K562 (cell line): ENCODE results near the gene LIMS4. TPM values are rescaled to one million over a fixed set of nuclear protein-coding genes. Genes with fewer than 3 reads are reported as not detected.
"Not testable (repeated sequence)": the region's sequence is repeated elsewhere in the genome, so short reads cannot be mapped to it uniquely, and the experiment has no call there.

Experiments
- ATAC-seq: fragments of 200-7000 bp; cut with Tn5 transposase; 3 replicates; pipeline ENCODE4 v1.9.1; 2020; ENCODE audit warnings: moderate library complexity
- BruUV-seq: library from RNA; stranded (reverse); fragments of 400-500 nt; replicated peaks from 2 replicates; lab custom pipeline; 2021; lab: Mats Ljungman, UMichigan
- CTCF ChIA-PET: fragments of 300-600 bp; formaldehyde crosslinking; extraction: SDS; loops from one replicate; lab custom pipeline; 2021; ENCODE audit warnings: low intra/inter-chr PET ratio; lab: Yijun Ruan, JAX
- POLR2A ChIA-PET: fragments of 300-600, 350-650 bp; sonication (Branson Sonifier 250); formaldehyde crosslinking; extraction: SDS; loops from one replicate; lab custom pipeline; 2021; ENCODE audit warnings: antibody characterized with exemption, inconsistent platforms; lab: Yijun Ruan, JAX
- DNase-seq, 4 experiments: peaks; one replicate each; pipeline versions ENCODE4 v3.0.0 to v3.0.0-alpha.2; 2011 to 2018; ENCODE audit warnings: low spot score in 3 of 4, mixed read lengths in 3 of 4; ENCODE audit errors: extremely low read depth in 1 of 4
- FAIRE-seq: peaks from 2 replicates; lab custom pipeline; 2011; peaks lifted over from hg19 to GRCh38; lab: Jason Lieb, UNC
- H2AFZ ChIP-seq: 2 replicates; pipeline ENCODE4 v1.6.0; 2011; ENCODE audit warnings: low read depth, low read length, control low read depth, inconsistent platforms
- H3K27ac ChIP-seq: fragments of 200-600 bp; 3 replicates; pipeline ENCODE4 v1.8.0; 2011; ENCODE audit warnings: low read depth, mild to moderate bottlenecking, control low read depth, inconsistent platforms, low read length, moderate library complexity, mixed read lengths; ENCODE audit errors: extremely low read depth
- H3K27me3 ChIP-seq, 2 experiments: fragments of 300-600 bp in 1 of 2; 2 replicates in 1 of 2; 3 replicates in 1 of 2; pipeline versions ENCODE4 v1.6.0 to v1.8.0; 2011; ENCODE audit warnings: inconsistent platforms in 2 of 2, low read length in 2 of 2, mild to moderate bottlenecking in 1 of 2, mixed read lengths in 1 of 2, moderate library complexity in 1 of 2; ENCODE audit not compliant: control insufficient read depth in 2 of 2, insufficient read depth in 2 of 2
- H3K36me3 ChIP-seq: fragments of 300-600 bp; 3 replicates; pipeline ENCODE4 v1.8.0; 2011; ENCODE audit warnings: mild to moderate bottlenecking, low read length, inconsistent platforms; ENCODE audit not compliant: control insufficient read depth, insufficient read depth
- H3K4me1 ChIP-seq, 2 experiments: fragments of 200-600 bp in 1 of 2; replicated peaks in 1 of 2; 2 replicates in 1 of 2; 3 replicates in 1 of 2; pipeline versions ENCODE4 v1.5.1 to v1.8.0; 2011; ENCODE audit warnings: inconsistent platforms in 2 of 2, low read length in 2 of 2, mild to moderate bottlenecking in 1 of 2, mixed read lengths in 1 of 2, moderate library complexity in 1 of 2; ENCODE audit not compliant: control insufficient read depth in 2 of 2, insufficient read depth in 2 of 2
- H3K4me2 ChIP-seq: 2 replicates; pipeline ENCODE4 v1.6.1; 2011; ENCODE audit warnings: low read length, control low read depth, inconsistent platforms, mixed read lengths; ENCODE audit not compliant: insufficient read depth
- H3K4me3 ChIP-seq: fragments of 200-600 bp; sonication (generic), shearing (Covaris generic); 2 replicates; pipeline ENCODE4 v1.5.1; 2016; ENCODE audit warnings: control low read depth, inconsistent platforms
- H3K79me2 ChIP-seq: fragments of 200-600 bp; 3 replicates; pipeline ENCODE4 v1.8.0; 2011; ENCODE audit warnings: low read length, inconsistent platforms; ENCODE audit not compliant: control insufficient read depth, insufficient read depth
- H3K9ac ChIP-seq, 2 experiments: 2 replicates each; pipeline versions ENCODE4 v1.6.0 to v1.6.1; 2011; ENCODE audit warnings: low read depth in 2 of 2, low read length in 2 of 2, control low read depth in 1 of 2, inconsistent platforms in 1 of 2, mild to moderate bottlenecking in 1 of 2, mixed read lengths in 1 of 2; ENCODE audit not compliant: insufficient read depth in 1 of 2
- H3K9me1 ChIP-seq: one replicate; pipeline ENCODE4 v1.6.0; 2011; ENCODE audit warnings: inconsistent platforms, mild to moderate bottlenecking, low read length, moderate library complexity; ENCODE audit not compliant: control insufficient read depth, insufficient read depth
- H3K9me3 ChIP-seq: replicated peaks from 2 replicates; pipeline ENCODE4 v1.5.1; 2011; ENCODE audit warnings: low read depth, low read length, inconsistent platforms; ENCODE audit not compliant: control insufficient read depth, insufficient read depth
- H4K20me1 ChIP-seq: replicated peaks from 2 replicates; pipeline ENCODE4 v1.6.1; 2011; ENCODE audit warnings: low read length, inconsistent platforms, mixed read lengths; ENCODE audit not compliant: control insufficient read depth, insufficient read depth
- WGBS: fragments of 100-300 bp; shearing (Covaris generic); methylation state at CpG from one replicate; pipeline ENCODE4 v1.1.6; 2016; ENCODE audit warnings: low coverage, mixed read lengths; ENCODE audit not compliant: insufficient coverage; ENCODE audit errors: missing lambda C conversion rate; 5-methylcytosine and 5-hydroxymethylcytosine counted together
- in situ Hi-C: fragments of 300-500 bp; cut with MboI; formaldehyde crosslinking; loops from 4 replicates; pipeline ENCODE4 v1.15.0; 2018; ENCODE audit warnings: inconsistent platforms, mixed read lengths
- intact Hi-C: fragments of 100-400 bp; cut with micrococcal nuclease; formaldehyde crosslinking; loops from 2 replicates; pipeline ENCODE4 v1.14.2; 2022
- polyA plus RNA-seq, 8 experiments: library from polyadenylated mRNA; depleted of rRNA in 4 of 8; stranded (reverse) in 5 of 8; unstranded in 3 of 8; fragments of >200 nt; fragmentation: Nextera tagmentation in 2 of 8; fragmentation: Illumina TruSeq in 1 of 8; extraction: Ambion mirVana in 2 of 8; extraction: Trizol in 1 of 8; gene quantifications; 2 replicates each; pipeline versions ENCODE4 v1.2.1 to v1.2.3, GENCODE V29; 2011 to 2014; ENCODE audit warnings: inconsistent platforms in 1 of 8, missing spikeins in 1 of 8
- total RNA-seq, 7 experiments: library from RNA; depleted of rRNA in 6 of 7; stranded (reverse); fragments of >200 nt in 6 of 7; fragmentation: Illumina TruSeq in 2 of 7; extraction: Trizol in 2 of 7; gene quantifications; 2 replicates each; pipeline versions ENCODE4 v1.2.1 to v1.2.3, GENCODE V29; 2011 to 2021; ENCODE audit warnings: low replicate concordance in 1 of 7

Gene LIMS4
- total and polyA plus RNA-seq, 9 of the 15 experiments (the other 6 are each of a cell fraction or from before 2014, with no cell fraction given): 0.49 to 2.6 (median 1.3) TPM; not detected in 2

DNA sequence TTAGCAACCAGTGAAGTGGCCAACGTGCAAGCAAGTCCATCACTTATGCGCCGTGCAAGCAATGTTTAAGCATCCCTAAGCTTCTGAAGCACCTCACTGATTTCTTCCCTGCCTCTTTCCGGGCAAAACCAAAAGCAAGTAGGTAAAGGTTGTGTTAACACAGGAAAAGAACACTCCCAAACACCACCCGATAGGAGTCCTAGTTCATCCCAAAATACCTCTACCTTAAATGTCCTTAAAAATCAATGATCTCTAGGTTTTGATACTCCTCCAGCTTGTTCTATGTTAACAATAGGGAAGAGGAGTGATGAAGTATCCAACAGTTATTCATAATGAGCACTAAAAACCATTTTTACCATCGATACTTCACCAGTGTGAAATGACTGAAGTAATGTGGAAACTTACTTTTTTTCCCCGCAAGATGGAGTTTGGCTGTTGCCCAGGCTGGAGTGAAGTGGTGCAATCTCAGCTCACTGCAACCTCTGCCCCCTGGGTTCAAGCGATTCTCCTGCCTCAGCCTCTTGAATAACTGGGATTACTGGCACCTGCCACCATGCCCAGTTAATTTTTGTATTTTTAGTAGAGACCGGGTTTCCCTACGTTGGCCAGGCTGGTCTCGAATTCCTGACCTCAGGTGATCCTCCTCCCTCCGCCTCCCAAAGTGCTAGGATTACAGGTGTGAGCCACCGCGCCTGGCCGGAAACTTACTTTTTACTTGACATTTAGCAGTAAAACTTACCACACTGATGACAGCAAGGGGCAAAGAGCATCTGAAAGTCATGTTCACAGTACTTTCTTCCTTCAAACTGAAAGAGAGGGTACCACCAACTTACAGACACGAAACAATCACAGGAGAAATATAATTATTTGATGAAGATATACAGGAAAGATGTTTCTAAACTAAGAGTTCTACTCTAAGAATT is 16.1 kb downstream of the LIMS4 start:
- H3K4me1 ChIP-seq, H3K9me3 ChIP-seq, H3K27ac ChIP-seq, intact Hi-C loops, ATAC-seq, H2AFZ ChIP-seq, H3K27me3 ChIP-seq, H3K4me2 ChIP-seq, FAIRE-seq, CTCF ChIA-PET, H3K36me3 ChIP-seq, H3K4me3 ChIP-seq, H4K20me1 ChIP-seq, H3K9me1 ChIP-seq, H3K9ac ChIP-seq, in situ Hi-C loops, DNase-seq, POLR2A ChIA-PET, H3K79me2 ChIP-seq, BruUV-seq: not testable (repeated sequence)
- WGBS: no CpG with 5 or more reads among the region's 16 CpGs

DNA sequence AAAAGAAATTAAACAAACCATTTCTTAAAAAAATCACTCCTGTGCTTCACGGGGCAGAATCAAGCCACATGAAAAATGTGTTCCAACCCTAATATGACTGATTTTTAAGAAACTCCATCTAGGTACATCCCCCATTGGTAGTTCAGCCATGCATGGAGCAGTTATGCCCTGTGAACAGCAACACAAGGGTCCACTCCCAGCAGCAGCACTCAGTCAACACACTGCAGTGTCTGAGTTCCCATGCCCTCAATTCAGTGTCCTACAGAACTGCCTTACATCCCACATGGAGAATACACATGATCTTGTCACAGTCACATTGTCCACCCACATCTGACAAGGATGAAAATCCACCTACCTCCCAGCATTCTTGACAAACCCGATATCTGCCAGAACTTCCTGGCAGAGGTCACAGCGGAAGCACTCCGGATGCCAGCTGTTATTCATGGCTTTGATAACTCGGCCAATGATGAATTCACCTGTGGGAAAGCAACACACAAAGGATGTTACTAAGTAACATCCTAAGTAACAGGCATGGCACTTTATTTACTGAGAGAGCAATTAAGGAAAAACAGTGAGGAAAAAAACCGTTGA is 17.4 kb downstream of the LIMS4 start:
- CTCF ChIA-PET, H3K9me1 ChIP-seq, H4K20me1 ChIP-seq, POLR2A ChIA-PET, H3K9me3 ChIP-seq, H3K27ac ChIP-seq, H3K79me2 ChIP-seq, H3K4me2 ChIP-seq, H3K27me3 ChIP-seq, intact Hi-C loops, H3K36me3 ChIP-seq, H3K4me1 ChIP-seq, H3K4me3 ChIP-seq, FAIRE-seq, DNase-seq, BruUV-seq, H2AFZ ChIP-seq, ATAC-seq, H3K9ac ChIP-seq, in situ Hi-C loops: not testable (repeated sequence)
- WGBS: no CpG with 5 or more reads among the region's 6 CpGs

GRCh38 chr2:110450951-110451350 is 21.7 kb downstream of the LIMS4 start:
- in situ Hi-C loops, H3K9ac ChIP-seq, H3K4me3 ChIP-seq, H3K4me2 ChIP-seq, H3K4me1 ChIP-seq, DNase-seq, BruUV-seq, H3K36me3 ChIP-seq, H3K9me1 ChIP-seq, H3K9me3 ChIP-seq, CTCF ChIA-PET, H4K20me1 ChIP-seq, ATAC-seq, H3K27ac ChIP-seq, FAIRE-seq, H3K27me3 ChIP-seq, H2AFZ ChIP-seq, intact Hi-C loops, H3K79me2 ChIP-seq, POLR2A ChIA-PET: not testable (repeated sequence)
- no CpG with 5 or more reads among the region's 2 CpGs for WGBS
